Right lobe of liver (tissue), 4 donors: ENCODE measurements around the gene COL17A1.

ENCODE experiments used
- CTCF ChIP-seq, 4 donors: fragments of 200-600 bp in 3 of 4; fragments of 450-650 bp in 1 of 4; IDR thresholded peaks; one replicate each; pipeline versions ENCODE4 v1.5.1 to v1.8.0; 2016 to 2022; ENCODE audit warnings: antibody characterized with exemption in 4 of 4, mild to moderate bottlenecking in 2 of 4
- POLR2A ChIP-seq: fragments of 450-650 bp; IDR thresholded peaks from one replicate; pipeline ENCODE4 v1.6.1; 2017; ENCODE audit warnings: antibody characterized with exemption, mild to moderate bottlenecking
- donor health status: DM: no; HTN: no; CAD: no.
- donor health status: DM: no; HTN: no; CAD: no.
- donor health status: DM: no; HTN: yes; CAD: no.

- TF ChIP-seq CTCF (IDR thresholded peaks at IDR 0.05) (no peak), POLR2A (no peak)
These were observed 14.3 kb upstream of the COL17A1 start for GRCh38 chr10:104099941-104100340.
